ENCODE data around the gene CACNB2. TPM values are rescaled to one million over a fixed set of nuclear protein-coding genes. Genes with fewer than 3 reads are reported as not detected.

Gene CACNB2
- total RNA-seq, 1 experiment from 2014 or later: not detected

GRCh38 chr10:18417950-18418527 is 277.8 kb downstream of the CACNB2 start:
- CTCF ChIA-PET: no interaction called here
- intact Hi-C loops (cut with micrococcal nuclease; ENCODE audit: unreplicated experiment): no loop called here

DNA sequence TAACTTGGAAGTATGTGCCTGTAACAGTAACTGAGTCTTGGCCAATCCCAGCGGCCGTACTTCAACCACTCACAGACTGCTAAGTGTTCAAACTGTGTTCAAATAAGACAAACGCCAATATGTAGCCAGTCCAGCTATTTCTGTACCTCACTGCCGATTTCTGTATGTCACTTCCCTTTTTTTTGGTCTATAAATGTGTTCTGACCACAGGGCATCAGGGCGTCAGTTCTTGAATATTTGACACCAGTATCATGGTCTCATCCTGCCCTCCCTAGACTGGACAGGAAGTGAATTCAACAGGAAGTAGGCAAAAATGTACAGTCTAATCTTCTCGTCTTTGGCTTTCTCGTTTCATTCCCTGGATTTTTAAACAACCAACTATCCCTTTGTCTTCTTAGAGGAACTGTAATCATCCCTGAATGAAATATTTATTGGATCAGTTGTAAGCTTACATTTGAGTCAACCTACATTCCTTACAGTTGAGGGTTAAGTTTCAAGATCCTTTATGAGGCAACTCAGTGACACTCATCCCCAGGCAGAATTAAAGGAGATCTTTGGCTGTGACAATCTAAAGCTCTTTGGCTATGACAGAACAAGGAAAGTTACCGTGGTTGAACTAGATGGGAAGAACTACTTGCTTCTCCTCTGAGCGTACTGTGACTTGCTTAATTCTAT is 278.5 kb downstream of the CACNB2 start:
- no peaks in the 10 kb centered on the region for H3F3A ChIP-seq (ENCODE audit: insufficient read depth, low read depth)
- H4K20me1 ChIP-seq (ENCODE audit: insufficient read depth): no peaks in the 10 kb centered on the region
- intact Hi-C loops (cut with micrococcal nuclease; ENCODE audit: unreplicated experiment): no loop called here
- no peaks in the 10 kb centered on the region for H3K4me1 ChIP-seq (replicated peaks; ENCODE audit: insufficient read depth)
- no peak overlapping the region for H3K27ac ChIP-seq
- H3K79me2 ChIP-seq (ENCODE audit: low read depth): no peaks in the 10 kb centered on the region
- H3K9me3 ChIP-seq (ENCODE audit: insufficient read depth, low read depth): no peaks in the 10 kb centered on the region
- no TSS peak for BruUV-seq (replicated peaks)
- no peaks in the 10 kb centered on the region for H3K36me3 ChIP-seq (ENCODE audit: low read depth)
- DNase-seq: no peak
- no peaks in the 10 kb centered on the region for H3K27me3 ChIP-seq (ENCODE audit: insufficient read depth, low read depth)
- no peak overlapping the region for H3K4me3 ChIP-seq
- TF ChIP-seq EZH2 (IDR thresholded peaks at IDR 0.05; ENCODE audit: low read depth): no peak
- no peak for TF ChIP-seq CTCF (conservative IDR thresholded peaks at IDR 0.05)
- ChIA-PET CTCF (no interaction called here), POLR2A (ENCODE audit: unreplicated experiment) (no interaction called here)
- no peak overlapping the region for H2AFZ ChIP-seq
- no peak overlapping the region for H3K4me2 ChIP-seq
- no peaks in the 10 kb centered on the region for H3K9me2 ChIP-seq (ENCODE audit: insufficient read depth)

More at GRCh38 chr10:18417950-18418527, 277.8 kb downstream of the CACNB2 start:
- no peak for DNase-seq
- H3K27ac ChIP-seq: no peak overlapping the region
- TF ChIP-seq CTCF (conservative IDR thresholded peaks at IDR 0.05) (no peak), EZH2 (IDR thresholded peaks at IDR 0.05; ENCODE audit: low read depth) (no peak)
- H3K4me3 ChIP-seq: no peak overlapping the region
- H3K9me2 ChIP-seq (ENCODE audit: insufficient read depth): no peaks in the 10 kb centered on the region
- H3K27me3 ChIP-seq (ENCODE audit: insufficient read depth, low read depth): no peaks in the 10 kb centered on the region
- POLR2A ChIA-PET (ENCODE audit: unreplicated experiment): no interaction called here
- H3K79me2 ChIP-seq (ENCODE audit: low read depth): no peaks in the 10 kb centered on the region
- no TSS peak for BruUV-seq (replicated peaks)
- H2AFZ ChIP-seq: no peak overlapping the region
- no peaks in the 10 kb centered on the region for H4K20me1 ChIP-seq (ENCODE audit: insufficient read depth)
- H3K9me3 ChIP-seq (ENCODE audit: insufficient read depth, low read depth): no peaks in the 10 kb centered on the region
- H3F3A ChIP-seq (ENCODE audit: insufficient read depth, low read depth): no peaks in the 10 kb centered on the region
- H3K4me2 ChIP-seq: no peak overlapping the region
- no peaks in the 10 kb centered on the region for H3K36me3 ChIP-seq (ENCODE audit: low read depth)
- H3K4me1 ChIP-seq (replicated peaks; ENCODE audit: insufficient read depth): no peaks in the 10 kb centered on the region

- Histone ChIP-seq H3K9me2 (ENCODE audit: insufficient read depth) (no peaks in the 10 kb centered on the region), H3K4me2 (no peak overlapping the region), H3K4me1 (replicated peaks; ENCODE audit: insufficient read depth) (no peaks in the 10 kb centered on the region), H2AFZ (no peak overlapping the region), H3K27me3 (ENCODE audit: insufficient read depth, low read depth) (no peaks in the 10 kb centered on the region), H3K27ac (no peak overlapping the region), H3K36me3 (ENCODE audit: low read depth) (no peaks in the 10 kb centered on the region), H3K4me3 (no peak overlapping the region), H4K20me1 (ENCODE audit: insufficient read depth) (no peaks in the 10 kb centered on the region), H3F3A (ENCODE audit: insufficient read depth, low read depth) (no peaks in the 10 kb centered on the region), H3K79me2 (ENCODE audit: low read depth) (no peaks in the 10 kb centered on the region), H3K9me3 (ENCODE audit: insufficient read depth, low read depth) (no peaks in the 10 kb centered on the region)
- intact Hi-C loops (cut with micrococcal nuclease; ENCODE audit: unreplicated experiment): no loop called here
- DNase-seq: no peak
- POLR2A ChIA-PET (ENCODE audit: unreplicated experiment): no interaction called here
- BruUV-seq (replicated peaks): no TSS peak
- CTCF ChIA-PET: no interaction called here
- TF ChIP-seq CTCF (conservative IDR thresholded peaks at IDR 0.05) (no peak), EZH2 (IDR thresholded peaks at IDR 0.05; ENCODE audit: low read depth) (no peak)
Measured at GRCh38 chr10:18419945-18420344, 279.7 kb downstream of the CACNB2 start.
